SU-DHL-6 (cell line): ENCODE results near the gene GRM5.

ENCODE experiments used
- H2AFZ ChIP-seq: fragments of 200-600 bp; sonication (generic); 2 replicates; pipeline ENCODE4 v1.6.1; 2014; ENCODE audit warnings: low read depth, mild to moderate bottlenecking, moderate library complexity, mixed read lengths, antibody characterized with exemption, low read length; ENCODE audit not compliant: severe bottlenecking
- H3F3A ChIP-seq: fragments of 200-600 bp; shearing (Covaris generic); 2 replicates; pipeline ENCODE4 v1.6.0; 2016; ENCODE audit warnings: antibody characterized with exemption, mild to moderate bottlenecking; ENCODE audit not compliant: insufficient read depth
- H3K27ac ChIP-seq: fragments of 200-600 bp; sonication (generic); 2 replicates; pipeline ENCODE4 v1.5.1; 2016; ENCODE audit warnings: low read depth, mild to moderate bottlenecking, low read length, moderate library complexity, mixed read lengths
- H3K27me3 ChIP-seq: fragments of 200-600 bp; sonication (generic), shearing (Covaris generic); 2 replicates; pipeline ENCODE4 v1.6.0; 2014; ENCODE audit warnings: mild to moderate bottlenecking, low read length
- H3K36me3 ChIP-seq: fragments of 200-600 bp; sonication (generic); 2 replicates; pipeline ENCODE4 v1.6.1; 2014; ENCODE audit warnings: mild to moderate bottlenecking, low read length, mixed read lengths
- H3K4me2 ChIP-seq: fragments of 300-600, 200-600 bp; shearing (Covaris generic), sonication (generic); 2 replicates; pipeline ENCODE4 v1.6.0; 2014; ENCODE audit warnings: low read length, low read depth, mild to moderate bottlenecking; ENCODE audit not compliant: poor library complexity, severe bottlenecking
- H3K4me3 ChIP-seq: fragments of 200-600 bp; sonication (generic); 2 replicates; pipeline ENCODE4 v1.5.1; 2014; ENCODE audit warnings: antibody characterized with exemption, low read length, mild to moderate bottlenecking, mixed read lengths; ENCODE audit not compliant: insufficient read depth, poor library complexity, severe bottlenecking
- H3K79me2 ChIP-seq: fragments of 200-600 bp; sonication (generic); 2 replicates; pipeline ENCODE4 v1.6.1; 2014; ENCODE audit warnings: mild to moderate bottlenecking, low read length, moderate library complexity; ENCODE audit not compliant: insufficient read depth
- H3K9ac ChIP-seq: fragments of 200-600 bp; sonication (generic); 2 replicates; pipeline ENCODE4 v1.7.0; 2014; ENCODE audit warnings: mild to moderate bottlenecking, low read length
- H3K9me2 ChIP-seq: fragments of 200-600 bp; sonication (generic); replicated peaks from 2 replicates; pipeline ENCODE4 v1.6.1; 2014; ENCODE audit warnings: low read length; ENCODE audit not compliant: insufficient read depth
- H3K9me3 ChIP-seq: fragments of 200-600 bp; sonication (generic); 2 replicates; pipeline ENCODE4 v1.6.1; 2014; ENCODE audit warnings: low read length, mixed read lengths; ENCODE audit not compliant: insufficient read depth
- H4K20me1 ChIP-seq: fragments of 200-600 bp; sonication (generic); 2 replicates; pipeline ENCODE4 v1.6.1; 2014; ENCODE audit warnings: low read depth, mild to moderate bottlenecking, antibody characterized with exemption, low read length, moderate library complexity, mixed read lengths
- CTCF ChIP-seq: fragments of 200-600 bp; sonication (generic); IDR thresholded peaks from one replicate; pipeline ENCODE4 v1.5.1; 2017; ENCODE audit warnings: antibody characterized with exemption, mild to moderate bottlenecking, low read length, moderate library complexity; ENCODE audit not compliant: insufficient read depth, poor library complexity, severe bottlenecking
- EZH2phosphoT487 ChIP-seq: fragments of 200-600 bp; sonication (generic), shearing (Covaris generic); conservative IDR thresholded peaks from 2 replicates; pipeline ENCODE4 v1.6.1; 2018; ENCODE audit warnings: mild to moderate bottlenecking, antibody characterized with exemption, low read length, moderate library complexity, mixed read lengths

The GRM5 gene

GRCh38 chr11:88454881-88455280, 610.9 kb downstream of the GRM5 start:
- no peak overlapping the region for H3K9ac ChIP-seq
- TF ChIP-seq CTCF (no peak), EZH2phosphoT487 (no peak)
- no peak overlapping the region for H3K27ac ChIP-seq

More at GRCh38 chr11:88454881-88455280, 610.9 kb downstream of the GRM5 start:
- no peak overlapping the region for H3K4me3 ChIP-seq
- H2AFZ ChIP-seq = no peak overlapping the region
- H3K4me2 ChIP-seq = no peak overlapping the region
- H3K9me3 ChIP-seq = no peaks in the 10 kb centered on the region
- no peaks in the 10 kb centered on the region for H3K79me2 ChIP-seq
- H3K27me3 ChIP-seq = no peaks in the 10 kb centered on the region
- no peaks in the 10 kb centered on the region for H4K20me1 ChIP-seq
- no peaks in the 10 kb centered on the region for H3K9me2 ChIP-seq
- no peaks in the 10 kb centered on the region for H3F3A ChIP-seq
- H3K36me3 ChIP-seq = no peaks in the 10 kb centered on the region
